HCT116 (cell line): Measurements from ENCODE around the gene DRD2. TPM values are rescaled to one million over a fixed set of nuclear protein-coding genes. Genes with fewer than 3 reads are reported as not detected.

Experiments
- ATAC-seq: fragments of 200-7000 bp; cut with Tn5 transposase; 2 replicates; pipeline ENCODE4 v1.9.1; 2020; ENCODE audit warnings: mild to moderate bottlenecking, moderate library complexity
- BruUV-seq: library from RNA; stranded (reverse); fragments of 400-500 nt; replicated peaks from 2 replicates; lab custom pipeline; 2021; lab: Mats Ljungman, UMichigan
- CTCF ChIA-PET: fragments of 300-600 bp; sonication (Branson Sonifier 250); formaldehyde crosslinking; loops from one replicate; lab custom pipeline; 2021; ENCODE audit warnings: antibody characterized with exemption; lab: Charles Lee
- POLR2A ChIA-PET: fragments of 300-600, 350-600 bp; sonication (Branson Sonifier 250); formaldehyde crosslinking; loops from one replicate; lab custom pipeline; 2021; ENCODE audit warnings: antibody characterized with exemption; lab: Charles Lee
- RAD21 ChIA-PET, 2 experiments: fragments of 300-600 bp; sonication (Branson Sonifier 250); formaldehyde crosslinking; loops; one replicate each; lab custom pipeline; 2023; ENCODE audit warnings: low total read pairs in 2 of 2; ENCODE audit not compliant: uncharacterized antibody in 2 of 2, unreplicated experiment in 2 of 2, low non-redundant PET in 1 of 2; lab: Charles Lee
- DNase-seq: peaks from one replicate; pipeline ENCODE4 v3.0.0-alpha.2; 2010; ENCODE audit warnings: low read depth, low spot score
- H2AFZ ChIP-seq: fragments of 200-600 bp; shearing (Covaris generic), sonication (generic); 2 replicates; pipeline ENCODE4 v1.6.1; 2017; ENCODE audit warnings: low read depth, mixed run types, mixed read lengths, antibody characterized with exemption, low read length; ENCODE audit not compliant: poor library complexity, severe bottlenecking
- H3K27ac ChIP-seq: 2 replicates; pipeline ENCODE4 v1.5.1; 2012; ENCODE audit warnings: low read depth, low read length
- H3K27me3 ChIP-seq: fragments of 200-600 bp; sonication (generic); 2 replicates; pipeline ENCODE4 v1.6.1; 2016; ENCODE audit warnings: mixed run types, low read length, mixed read lengths; ENCODE audit not compliant: insufficient read depth
- H3K36me3 ChIP-seq, 2 experiments: fragments of 200-500 bp in 1 of 2; fragments of 200-600 bp in 1 of 2; sonication (Bioruptor generic) in 1 of 2; sonication (generic) in 1 of 2; 2 replicates each; pipeline versions ENCODE4 v1.5.1 to v1.6.1; 2014 to 2016; ENCODE audit warnings: low read length in 2 of 2, inconsistent platforms in 1 of 2, mixed read lengths in 1 of 2, mixed run types in 1 of 2; ENCODE audit not compliant: insufficient read depth in 2 of 2, control insufficient read depth in 1 of 2
- H3K4me1 ChIP-seq, 2 experiments: fragments of 200-600 bp in 1 of 2; sonication (generic) in 1 of 2; 2 replicates each; pipeline versions ENCODE4 v1.5.1 to v1.6.1; 2012 to 2017; ENCODE audit warnings: low read length in 2 of 2, inconsistent platforms in 1 of 2, mild to moderate bottlenecking in 1 of 2, mixed read lengths in 1 of 2, mixed run types in 1 of 2, moderate library complexity in 1 of 2; ENCODE audit not compliant: insufficient read depth in 2 of 2, control insufficient read depth in 1 of 2
- H3K4me2 ChIP-seq: fragments of 200-600 bp; sonication (generic); 2 replicates; pipeline ENCODE4 v1.6.1; 2017; ENCODE audit warnings: mixed run types, low read length, mixed read lengths
- H3K4me3 ChIP-seq, 2 experiments: fragments of 200-600 bp in 1 of 2; sonication (generic) in 1 of 2; replicated peaks in 1 of 2; 2 replicates each; pipeline ENCODE4 v1.5.1; 2011 to 2016; ENCODE audit warnings: low read length in 2 of 2, control low read depth in 1 of 2, low read depth in 1 of 2, mild to moderate bottlenecking in 1 of 2, mixed read lengths in 1 of 2, mixed run types in 1 of 2
- H3K79me2 ChIP-seq: fragments of 200-600 bp; sonication (generic); 2 replicates; pipeline ENCODE4 v1.6.1; 2017; ENCODE audit warnings: mild to moderate bottlenecking, mixed run types, low read length, moderate library complexity, mixed read lengths; ENCODE audit not compliant: insufficient read depth
- H3K9ac ChIP-seq: fragments of 200-600 bp; sonication (generic); 2 replicates; pipeline ENCODE4 v1.6.1; 2016; ENCODE audit warnings: low read length, mixed read lengths
- H3K9me2 ChIP-seq: fragments of 200-600 bp; sonication (generic), shearing (Covaris generic); 2 replicates; pipeline ENCODE4 v1.6.1; 2017; ENCODE audit warnings: mixed run types, mild to moderate bottlenecking, moderate library complexity; ENCODE audit not compliant: insufficient read depth
- H3K9me3 ChIP-seq, 2 experiments: fragments of 200-500 bp in 1 of 2; fragments of 200-600 bp in 1 of 2; sonication (Bioruptor generic) in 1 of 2; sonication (generic) in 1 of 2; 2 replicates each; pipeline ENCODE4 v1.6.1; 2014 to 2017; ENCODE audit warnings: low read length in 2 of 2, mixed read lengths in 2 of 2, inconsistent platforms in 1 of 2, low read depth in 1 of 2, mild to moderate bottlenecking in 1 of 2, mixed run types in 1 of 2, moderate library complexity in 1 of 2; ENCODE audit not compliant: control insufficient read depth in 1 of 2, insufficient read depth in 1 of 2
- H4K20me1 ChIP-seq: fragments of 200-600 bp; sonication (generic), shearing (Covaris generic); 2 replicates; pipeline ENCODE4 v1.6.1; 2017; ENCODE audit warnings: mixed run types, mild to moderate bottlenecking, moderate library complexity; ENCODE audit not compliant: insufficient read depth
- CBX3 ChIP-seq: IDR thresholded peaks from 2 replicates; pipeline ENCODE4 v1.6.1; 2012; ENCODE audit warnings: low read depth
- CEBPB ChIP-seq: IDR thresholded peaks from 2 replicates; pipeline ENCODE4 v1.6.1; 2012; ENCODE audit warnings: low read depth
- CTCF ChIP-seq, 3 experiments: fragments of 200-600 bp in 1 of 3; sonication (generic) in 1 of 3; IDR thresholded peaks in 2 of 3; conservative IDR thresholded peaks in 1 of 3; 2 replicates each; pipeline ENCODE4 v1.5.1; 2012 to 2017; ENCODE audit warnings: low read depth in 2 of 3, low read length in 2 of 3, antibody characterized with exemption in 1 of 3, borderline replicate concordance in 1 of 3, control low read depth in 1 of 3, mild to moderate bottlenecking in 1 of 3, mixed read lengths in 1 of 3, mixed run types in 1 of 3, moderate library complexity in 1 of 3; ENCODE audit not compliant: insufficient read depth in 1 of 3
- EGR1 ChIP-seq: IDR thresholded peaks from 2 replicates; pipeline ENCODE4 v1.6.1; 2012; ENCODE audit warnings: low read depth
- ELF1 ChIP-seq: IDR thresholded peaks from 2 replicates; pipeline ENCODE4 v1.6.1; 2012; ENCODE audit warnings: low read depth, borderline replicate concordance
- EZH2phosphoT487 ChIP-seq: fragments of 200-600 bp; IDR thresholded peaks from 2 replicates; pipeline ENCODE4 v1.6.1; 2018; ENCODE audit warnings: antibody characterized with exemption, borderline replicate concordance
- FOSL1 ChIP-seq: IDR thresholded peaks from 2 replicates; pipeline ENCODE4 v1.6.1; 2012; ENCODE audit warnings: low read depth
- JUND ChIP-seq: IDR thresholded peaks from 2 replicates; pipeline ENCODE4 v1.6.1; 2012
- POLR2AphosphoS5 ChIP-seq: IDR thresholded peaks from 2 replicates; pipeline ENCODE4 v1.6.1; 2011; ENCODE audit warnings: mild to moderate bottlenecking, low read depth, low read length, moderate library complexity
- RAD21 ChIP-seq: IDR thresholded peaks from 2 replicates; pipeline ENCODE4 v1.6.1; 2012; ENCODE audit warnings: low read depth, mild to moderate bottlenecking
- REST ChIP-seq: IDR thresholded peaks from 2 replicates; pipeline ENCODE4 v1.6.1; 2012; ENCODE audit warnings: low read depth
- SIN3A ChIP-seq: IDR thresholded peaks from 2 replicates; pipeline ENCODE4 v1.6.1; 2012; ENCODE audit warnings: low read depth
- SP1 ChIP-seq: IDR thresholded peaks from 2 replicates; pipeline ENCODE4 v1.6.1; 2012; ENCODE audit warnings: low read depth
- SRF ChIP-seq: IDR thresholded peaks from 2 replicates; pipeline ENCODE4 v1.6.1; 2012; ENCODE audit warnings: low read depth
- TCF7L2 ChIP-seq: IDR thresholded peaks from 2 replicates; pipeline ENCODE4 v1.7.0; 2011; ENCODE audit warnings: borderline replicate concordance, inconsistent platforms; ENCODE audit not compliant: insufficient read depth, insufficient read length; ENCODE audit errors: extremely low read depth
- YY1 ChIP-seq: IDR thresholded peaks from 2 replicates; pipeline ENCODE4 v1.6.1; 2011; ENCODE audit warnings: low read length, low read depth, moderate library complexity, mild to moderate bottlenecking; ENCODE audit not compliant: insufficient replicate concordance; ENCODE audit errors: extremely low read depth
- ZFX ChIP-seq: fragments of 450-650 bp; IDR thresholded peaks from 2 replicates; pipeline ENCODE4 v1.6.1; 2017
- ZNF274 ChIP-seq: fragments of 200-500 bp; sonication (Bioruptor generic); IDR thresholded peaks from 2 replicates; pipeline ENCODE4 v1.6.1; 2014; ENCODE audit warnings: mild to moderate bottlenecking, low read depth, low read length, inconsistent platforms
- intact Hi-C: fragments of 100-400 bp; cut with micrococcal nuclease; formaldehyde crosslinking; loops from 2 replicates; pipeline ENCODE4 v1.10.0; 2022
- total RNA-seq: library from RNA; stranded (reverse); gene quantifications from one replicate; pipeline ENCODE4 v1.2.1, GENCODE V29; 2021; ENCODE audit not compliant: unreplicated experiment
- TF ChIP-seq, protein P1 (sequence below): IDR thresholded peaks from 2 replicates; pipeline ENCODE4 v1.6.1; 2011; ENCODE audit warnings: mild to moderate bottlenecking, low read length, moderate library complexity; ENCODE audit not compliant: insufficient replicate concordance; ENCODE audit errors: extremely low read depth
- TF ChIP-seq, protein P2 (sequence below): IDR thresholded peaks from 2 replicates; pipeline ENCODE4 v1.6.1; 2012

Gene DRD2
- total RNA-seq, 1 experiment from 2014 or later: not detected

GRCh38 chr11:113467545-113467944, 7.7 kb downstream of the DRD2 start:
- peaks cover 37% of the 10 kb centered on the region for H3K27me3 ChIP-seq
- no peaks in the 10 kb centered on the region for H3K36me3 ChIP-seq
- H3K4me3 ChIP-seq: no peak overlapping the region
- no peak overlapping the region for H2AFZ ChIP-seq
- no peak for ATAC-seq
- intact Hi-C loops: no loop called here
- H4K20me1 ChIP-seq: no peaks in the 10 kb centered on the region
- H3K4me1 ChIP-seq: 0 out of 4 replicates have a peak, but pooled peaks cover 0 to 3% of the 10 kb centered on the region in 2 experiments
- CTCF ChIA-PET: no interaction called here
- H3K4me2 ChIP-seq: no peak overlapping the region
- H3K79me2 ChIP-seq: no peaks in the 10 kb centered on the region
- BruUV-seq: no TSS peak
- RAD21 ChIA-PET: no interaction called here
- H3K9me2 ChIP-seq: no peaks in the 10 kb centered on the region
- no peak for DNase-seq
- no peak overlapping the region for H3K9ac ChIP-seq
- TF ChIP-seq CBX3 (no peak), YY1 (no peak), CTCF (IDR thresholded peaks at IDR 0.05 in 2 of 3, conservative IDR thresholded peaks at IDR 0.05 in 1 of 3; ENCODE audit: borderline replicate concordance in 1 of 3, insufficient read depth in 1 of 3, low read depth in 2 of 3, low read length in 2 of 3) (no peak), CEBPB (no peak), REST (no peak), EGR1 (no peak), SIN3A (no peak), SP1 (no peak), FOSL1 (no peak), JUND (no peak), TCF7L2 (no peak), RAD21 (no peak), POLR2AphosphoS5 (no peak), ELF1 (no peak), EZH2phosphoT487 (no peak), SRF (no peak), ZFX (no peak), ZNF274 (no peak)
- TF ChIP-seq, protein P1, sequence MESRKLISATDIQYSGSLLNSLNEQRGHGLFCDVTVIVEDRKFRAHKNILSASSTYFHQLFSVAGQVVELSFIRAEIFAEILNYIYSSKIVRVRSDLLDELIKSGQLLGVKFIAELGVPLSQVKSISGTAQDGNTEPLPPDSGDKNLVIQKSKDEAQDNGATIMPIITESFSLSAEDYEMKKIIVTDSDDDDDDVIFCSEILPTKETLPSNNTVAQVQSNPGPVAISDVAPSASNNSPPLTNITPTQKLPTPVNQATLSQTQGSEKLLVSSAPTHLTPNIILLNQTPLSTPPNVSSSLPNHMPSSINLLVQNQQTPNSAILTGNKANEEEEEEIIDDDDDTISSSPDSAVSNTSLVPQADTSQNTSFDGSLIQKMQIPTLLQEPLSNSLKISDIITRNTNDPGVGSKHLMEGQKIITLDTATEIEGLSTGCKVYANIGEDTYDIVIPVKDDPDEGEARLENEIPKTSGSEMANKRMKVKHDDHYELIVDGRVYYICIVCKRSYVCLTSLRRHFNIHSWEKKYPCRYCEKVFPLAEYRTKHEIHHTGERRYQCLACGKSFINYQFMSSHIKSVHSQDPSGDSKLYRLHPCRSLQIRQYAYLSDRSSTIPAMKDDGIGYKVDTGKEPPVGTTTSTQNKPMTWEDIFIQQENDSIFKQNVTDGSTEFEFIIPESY: no peak
- TF ChIP-seq, protein P2, sequence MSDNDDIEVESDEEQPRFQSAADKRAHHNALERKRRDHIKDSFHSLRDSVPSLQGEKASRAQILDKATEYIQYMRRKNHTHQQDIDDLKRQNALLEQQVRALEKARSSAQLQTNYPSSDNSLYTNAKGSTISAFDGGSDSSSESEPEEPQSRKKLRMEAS: no peak
- POLR2A ChIA-PET: no interaction called here
- no peak overlapping the region for H3K27ac ChIP-seq
- no peaks in the 10 kb centered on the region for H3K9me3 ChIP-seq
